Vagina (tissue), 2 donors: ENCODE data around the gene RAF1.
"Not testable (repeated sequence)": the region's sequence is repeated elsewhere in the genome, so short reads cannot be mapped to it uniquely, and the experiment has no call there.

Experiments
- CTCF ChIP-seq, 3 experiments: fragments of 450-650 bp in 2 of 3; fragments of 200-600 bp in 1 of 3; sonication (generic) in 1 of 3; IDR thresholded peaks; one replicate each; pipeline ENCODE4 v1.5.1; 2017 to 2019; ENCODE audit warnings: antibody characterized with exemption in 3 of 3, mild to moderate bottlenecking in 2 of 3, moderate library complexity in 2 of 3
- POLR2A ChIP-seq, 2 donors: fragments of 450-650 bp; IDR thresholded peaks; one replicate each; pipeline ENCODE4 v1.6.1; 2017; ENCODE audit warnings: antibody characterized with exemption in 2 of 2, mild to moderate bottlenecking in 2 of 2, moderate library complexity in 2 of 2
- POLR2AphosphoS5 ChIP-seq, 2 donors: sonication (generic); formaldehyde crosslinking; IDR thresholded peaks; one replicate each; pipeline ENCODE4 v1.9.0; 2017; ENCODE audit warnings: antibody characterized with exemption in 2 of 2, mild to moderate bottlenecking in 2 of 2, low read depth in 1 of 2; ENCODE audit not compliant: insufficient read depth in 1 of 2

- TF ChIP-seq POLR2AphosphoS5 (IDR thresholded peaks at IDR 0.05; ENCODE audit: insufficient read depth in 1 of 2, low read depth in 1 of 2); CTCF (IDR thresholded peaks at IDR 0.05); POLR2A (IDR thresholded peaks at IDR 0.05): not testable (repeated sequence)
Observed at GRCh38 chr3:12630843-12631242, 33.1 kb downstream of the RAF1 start.
